HG02938 (cell line): ENCODE measurements around the gene GPR108.

Experiments used
- ATAC-seq: cut with Tn5 transposase; IDR thresholded peaks from one replicate; pipeline ENCODE4 v1.9.1; 2021; ENCODE audit warnings: mild to moderate bottlenecking, moderate library complexity; ENCODE audit not compliant: unreplicated experiment

The GPR108 gene

DNA sequence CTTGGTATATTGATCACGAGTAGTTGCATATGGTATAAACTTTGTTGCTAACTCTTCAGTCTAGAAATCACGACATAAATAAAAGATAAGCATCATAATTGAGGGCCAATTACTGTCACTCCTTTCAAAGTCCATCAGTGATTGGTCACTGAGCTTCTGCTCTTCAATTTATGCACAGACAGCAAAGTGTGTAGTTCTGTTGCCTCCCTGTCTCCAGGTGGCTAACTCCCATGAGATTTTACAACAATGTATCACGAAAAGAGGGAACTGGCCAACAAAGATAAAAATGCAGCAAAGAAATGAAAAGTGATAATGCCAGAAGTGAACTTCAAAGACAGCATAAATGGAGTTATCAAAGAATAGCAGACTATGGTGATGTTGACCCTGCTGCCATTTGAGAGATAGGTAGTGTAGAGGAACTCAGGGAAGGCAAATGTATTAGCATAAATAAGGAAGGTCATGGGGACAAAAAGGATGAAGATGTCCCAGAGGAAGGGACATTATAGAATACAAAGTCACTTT lies 54.7 kb downstream of the GPR108 start:
- ATAC-seq, result no peak

DNA sequence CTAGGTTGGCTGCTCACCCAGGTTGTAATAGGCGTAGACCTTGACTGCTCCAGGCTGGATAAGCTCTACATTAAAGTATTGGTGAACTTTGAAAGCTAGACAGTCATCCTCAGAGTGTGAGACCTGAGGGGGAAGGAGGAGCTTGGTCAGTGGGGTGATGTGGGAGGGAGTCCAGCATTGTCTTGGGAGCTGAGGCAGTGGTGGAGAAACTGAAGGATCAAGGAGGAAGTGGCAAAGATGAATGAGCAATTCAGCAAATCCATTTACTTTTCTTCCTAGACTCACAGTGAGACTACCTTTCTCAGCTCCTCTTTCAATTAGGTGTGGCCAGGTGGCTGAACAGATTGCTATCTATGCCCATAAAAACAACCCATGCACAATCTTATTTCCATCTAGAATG lies 57.2 kb downstream of the GPR108 start:
- no peak for ATAC-seq
